ENCODE results near the gene RAB13.

GRCh38 chr1:153956997-153957715, 29.0 kb downstream of the RAB13 start:
- TF ChIP-seq CTCF (conservative IDR thresholded peaks at IDR 0.05; ENCODE audit: low read depth, low read length) = no peak
- no peak for TF ChIP-seq POLR2A (IDR thresholded peaks at IDR 0.05; ENCODE audit: low read depth, low read length)
- no peak for TF ChIP-seq USF2 (IDR thresholded peaks at IDR 0.05; ENCODE audit: low read depth, low read length)
- TF ChIP-seq RFX5 (IDR thresholded peaks at IDR 0.05; ENCODE audit: low read depth, low read length) = no peak
